Right cardiac atrium (tissue), 5 donors: Measurements from ENCODE around the gene TSPAN9. TPM values are rescaled to one million over a fixed set of nuclear protein-coding genes. Genes with fewer than 3 reads are reported as not detected.

Experiments used
- ATAC-seq, 2 donors: fragments of 200-7000 bp; cut with Tn5 transposase; one replicate each; pipeline versions ENCODE4 v1.8.0 to v1.9.1; 2020; ENCODE audit warnings: moderate library complexity in 2 of 2, mild to moderate bottlenecking in 1 of 2
- DNase-seq, 3 donors: peaks; one replicate each; pipeline ENCODE4 v3.0.0-alpha.2; 2020
- H3K27ac ChIP-seq: one replicate; pipeline ENCODE4 v1.5.1; 2013; ENCODE audit warnings: mild to moderate bottlenecking, low read length, control low read depth, moderate library complexity
- H3K27me3 ChIP-seq: one replicate; pipeline ENCODE4 v1.6.1; 2013; ENCODE audit not compliant: control insufficient read depth, insufficient read depth
- H3K4me1 ChIP-seq: one replicate; pipeline ENCODE4 v1.6.1; 2013; ENCODE audit warnings: low read length; ENCODE audit not compliant: control insufficient read depth, insufficient read depth
- H3K4me3 ChIP-seq: one replicate; pipeline ENCODE4 v1.5.1; 2013; ENCODE audit warnings: low read length, control low read depth
- H3K9me3 ChIP-seq: one replicate; pipeline ENCODE4 v1.6.1; 2013; ENCODE audit warnings: low read length; ENCODE audit not compliant: control insufficient read depth
- WGBS: extraction: QIAGEN DNeasy Blood & Tissue Kit; methylation state at CpG from one replicate; pipeline ENCODE4 v1.1.7; 2013; 5-methylcytosine and 5-hydroxymethylcytosine counted together
- intact Hi-C, 4 donors: fragments of 100-400 bp; cut with DNase I; formaldehyde crosslinking; loops; one replicate each; pipeline versions ENCODE4 v1.11.0 to v1.14.0; 2022 to 2023
- polyA plus RNA-seq: library from polyadenylated mRNA; stranded (reverse); fragments of 200-250 nt; gene quantifications from one replicate; pipeline ENCODE4 v1.2.3, GENCODE V29; 2013
- total RNA-seq, 4 donors: library from RNA; stranded (reverse); fragmentation: NEBNext Ultra II Directional; extraction: Animal tissue kit (Norgen Biotek cat#: 25700); gene quantifications; one replicate each; pipeline ENCODE4 v1.2.1, GENCODE V29; 2021
- donor health status: healthy with polysubstance abuse.
- donor health status: DM: no; HTN: yes; CAD: no.
- donor health status: DM: no; HTN: no; CAD: no.
- donor health status: DM: no; HTN: yes; CAD: no; lungs with severe emphysema.
- donor health status: DM: yes; HTN: yes; CAD: no.

TSPAN9 gene
- total and polyA plus RNA-seq, 5 donors: 121 to 184 (median 161) TPM

DNA sequence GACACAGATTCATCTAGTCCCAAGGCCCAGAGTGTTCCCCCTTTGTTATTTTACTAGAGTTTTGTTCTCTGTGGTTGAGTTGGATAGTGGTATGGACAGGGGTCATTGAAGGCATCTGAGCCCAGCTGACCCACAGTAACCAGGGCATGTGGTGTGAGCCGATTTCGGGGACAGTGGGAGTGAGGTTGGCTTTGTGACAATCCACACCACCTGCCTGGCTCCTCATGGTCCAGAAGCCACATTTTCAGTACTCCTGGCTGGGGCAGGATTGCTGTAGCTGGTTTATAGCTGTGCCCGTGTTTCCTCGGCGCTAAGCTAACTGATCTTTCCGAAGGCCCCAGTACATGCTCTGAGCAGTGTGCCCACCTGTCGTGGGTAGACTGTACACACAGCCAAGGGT, 116.0 kb downstream of the TSPAN9 start:
- no peak for ATAC-seq
- no peaks in the 10 kb centered on the region for H3K9me3 ChIP-seq

DNA sequence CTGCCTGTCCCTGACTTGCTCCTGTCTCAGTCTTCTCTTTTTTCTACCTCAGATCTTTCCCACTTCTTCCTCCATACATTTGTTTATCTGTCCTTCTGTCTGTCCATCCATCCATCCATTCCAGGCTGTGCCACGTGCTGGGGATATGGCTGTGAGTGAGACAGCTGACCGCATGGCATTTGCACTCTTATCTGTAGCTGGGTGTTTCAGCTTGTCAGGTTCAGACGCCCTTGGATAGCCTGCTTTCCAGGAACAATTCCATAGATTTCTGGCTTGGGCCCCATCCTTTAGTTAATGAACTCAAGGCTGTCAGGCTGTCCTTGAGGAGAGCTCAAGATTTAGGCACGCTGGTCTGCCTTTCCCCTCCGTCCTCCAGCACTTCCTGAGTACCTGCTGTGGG, 116.6 kb downstream of the TSPAN9 start:
- no peak overlapping the region for H3K27ac ChIP-seq

More for the DNA sequence above, 116.0 kb downstream of the TSPAN9 start:
- no peak overlapping the region for H3K4me3 ChIP-seq
- H3K27ac ChIP-seq: no peak overlapping the region
- no peak for DNase-seq
- H3K4me1 ChIP-seq: peaks cover 17% of the 10 kb centered on the region
- WGBS: 89% methylated on average over 7 of the region's 7 CpGs
- no peaks in the 10 kb centered on the region for H3K27me3 ChIP-seq
- intact Hi-C loops: loop anchor here in 1 of 4 donors (10.0 kb wide), 1 partner anchor 48 kb away; no protein-coding TSS in a partner anchor

DNA sequence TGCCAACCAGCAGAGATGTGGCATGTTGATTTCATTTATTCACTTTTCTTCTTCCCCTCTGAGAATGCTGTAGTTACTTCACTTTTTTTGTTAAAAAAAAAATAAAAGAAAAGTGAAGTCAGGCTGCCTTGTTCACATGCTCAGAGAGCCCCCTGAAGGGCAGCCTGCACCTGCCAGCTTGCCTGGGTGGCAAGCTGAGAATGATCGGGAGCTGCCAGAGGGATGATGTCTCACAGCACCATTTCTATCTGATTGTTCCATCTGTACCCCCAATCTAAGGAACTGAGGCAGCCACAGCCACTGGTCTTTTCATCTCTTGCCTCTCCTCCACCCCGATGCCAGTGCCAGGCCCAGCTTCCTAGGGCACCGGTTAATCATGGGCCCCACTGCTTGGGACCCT, 118.2 kb downstream of the TSPAN9 start:
- no peak for ATAC-seq
- no peak for DNase-seq
- WGBS: 78% methylated on average over 3 of the region's 3 CpGs
- Histone ChIP-seq H3K27ac (no peak overlapping the region), H3K9me3 (no peaks in the 10 kb centered on the region), H3K4me1 (peaks cover 7% of the 10 kb centered on the region), H3K27me3 (no peaks in the 10 kb centered on the region), H3K4me3 (no peak overlapping the region)
- intact Hi-C loops: loop anchor here in 1 of 4 donors (10.0 kb wide), 1 partner anchor 51 kb away; no protein-coding TSS in a partner anchor

More for the DNA sequence above, 116.6 kb downstream of the TSPAN9 start:
- peaks cover 14% of the 10 kb centered on the region for H3K4me1 ChIP-seq
- intact Hi-C loops: loop anchor here in 1 of 4 donors (10.0 kb wide), 1 partner anchor 49 kb away; no protein-coding TSS in a partner anchor
- no peaks in the 10 kb centered on the region for H3K9me3 ChIP-seq
- WGBS: 54% methylated on average over 5 of the region's 5 CpGs
- DNase-seq (no peak), ATAC-seq (peak in 1 of 2 donors; percentile 63)
- H3K27me3 ChIP-seq: no peaks in the 10 kb centered on the region
- no peak overlapping the region for H3K4me3 ChIP-seq

- Histone ChIP-seq H3K4me3 (no peak overlapping the region), H3K27ac (no peak overlapping the region), H3K27me3 (no peaks in the 10 kb centered on the region), H3K9me3 (no peaks in the 10 kb centered on the region), H3K4me1 (peaks cover 7% of the 10 kb centered on the region)
- DNase-seq (no peak), ATAC-seq (no peak)
- intact Hi-C loops: loop anchor here in 1 of 4 donors (10.0 kb wide), 1 partner anchor 51 kb away; no protein-coding TSS in a partner anchor
- 89% methylated on average over 14 of the region's 14 CpGs for WGBS
Observed at GRCh38 chr12:3195859-3196483, 118.8 kb downstream of the TSPAN9 start.

GRCh38 chr12:3196488-3196887, 119.3 kb downstream of the TSPAN9 start:
- Histone ChIP-seq H3K4me1 (peaks cover 7% of the 10 kb centered on the region), H3K27ac (no peak overlapping the region), H3K27me3 (no peaks in the 10 kb centered on the region), H3K4me3 (no peak overlapping the region), H3K9me3 (no peaks in the 10 kb centered on the region)
- intact Hi-C loops: loop anchor here in 1 of 4 donors (10.0 kb wide), 1 partner anchor 52 kb away; no protein-coding TSS in a partner anchor
- DNase-seq (no peak), ATAC-seq (no peak)
- 63% methylated on average over 1 of the region's 1 CpG for WGBS

DNA sequence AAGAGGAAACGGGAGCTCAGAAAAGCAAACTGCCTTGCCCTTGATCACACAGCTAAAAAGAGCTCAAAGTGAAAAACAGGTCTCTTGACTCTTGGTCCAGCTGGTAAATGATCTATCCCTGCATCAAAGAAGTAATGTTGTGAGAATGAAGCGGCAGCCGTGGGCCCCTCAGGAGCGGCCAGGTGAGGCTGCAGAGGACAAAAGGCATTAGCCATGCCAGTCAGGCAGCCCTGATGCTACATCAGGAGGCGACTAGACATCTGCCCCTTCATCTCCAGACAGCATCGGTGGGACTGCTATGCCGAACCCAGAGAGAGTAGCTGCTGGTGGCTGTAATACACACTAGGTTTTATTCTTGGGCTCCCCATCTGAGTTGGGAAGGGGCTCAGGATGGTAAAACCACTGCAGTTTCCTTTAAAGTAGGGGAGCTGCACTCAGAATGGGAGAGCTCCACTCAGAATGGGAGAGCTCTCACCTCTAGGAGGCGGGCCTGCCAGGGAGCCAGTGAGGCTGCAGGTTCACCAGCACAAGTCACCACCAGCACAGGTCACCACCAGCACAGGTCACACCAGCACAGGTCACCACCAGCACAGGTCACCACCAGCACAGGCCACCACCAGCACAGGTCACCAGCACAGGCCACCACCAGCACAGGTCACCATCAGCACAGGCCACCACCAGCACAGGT, 120.1 kb downstream of the TSPAN9 start:
- ATAC-seq (no peak), DNase-seq (no peak)
- no peak overlapping the region for H3K27ac ChIP-seq
- H3K4me3 ChIP-seq: no peak overlapping the region
- 85% methylated on average over 8 of the region's 8 CpGs for WGBS
- no peaks in the 10 kb centered on the region for H3K27me3 ChIP-seq
- H3K9me3 ChIP-seq: no peaks in the 10 kb centered on the region
- H3K4me1 ChIP-seq: peaks cover 7% of the 10 kb centered on the region
- intact Hi-C loops: loop anchor here in 1 of 4 donors (10.0 kb wide), 1 partner anchor 52 kb away; no protein-coding TSS in a partner anchor

DNA sequence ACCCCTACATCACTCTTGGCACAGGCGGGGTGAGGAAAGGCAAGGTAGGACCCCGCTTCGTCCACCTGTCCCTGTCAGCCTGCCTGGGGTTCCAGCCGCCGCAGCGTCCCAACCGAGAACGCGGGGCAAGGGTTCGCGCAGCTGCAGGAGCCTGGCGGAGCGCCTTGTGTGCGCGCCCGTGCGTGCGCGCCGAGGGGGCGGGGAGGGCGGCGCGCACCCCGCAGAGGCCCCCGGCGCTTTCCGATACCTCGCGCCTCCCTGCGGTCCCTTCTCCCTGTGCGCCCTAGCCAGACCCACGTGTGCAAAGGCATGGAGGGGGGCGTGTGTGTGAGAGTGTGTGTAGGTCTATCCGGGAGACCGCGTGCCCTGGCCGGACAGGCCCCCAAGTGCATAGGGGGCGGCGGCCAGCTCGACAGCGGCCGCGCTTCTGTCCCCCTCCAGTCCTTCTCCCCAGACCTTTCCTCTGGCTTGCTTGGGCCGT, 122.4 kb downstream of the TSPAN9 start:
- Histone ChIP-seq H3K27ac (no peak overlapping the region), H3K9me3 (no peaks in the 10 kb centered on the region), H3K4me3 (peak overlapping the region; percentile 45), H3K4me1 (peaks cover 4% of the 10 kb centered on the region), H3K27me3 (no peaks in the 10 kb centered on the region)
- ATAC-seq (peak; percentile 62), DNase-seq (peak in 2 of 3 donors; percentile 67 to 68)
- intact Hi-C loops: loop anchor here (2.0 to 10.0 kb wide), 8 partner anchors 55 to 127 kb away; partner anchors contain the start of gene TSPAN9 (in 1 of the 4)
- 9% methylated on average over 45 of the region's 45 CpGs for WGBS

DNA sequence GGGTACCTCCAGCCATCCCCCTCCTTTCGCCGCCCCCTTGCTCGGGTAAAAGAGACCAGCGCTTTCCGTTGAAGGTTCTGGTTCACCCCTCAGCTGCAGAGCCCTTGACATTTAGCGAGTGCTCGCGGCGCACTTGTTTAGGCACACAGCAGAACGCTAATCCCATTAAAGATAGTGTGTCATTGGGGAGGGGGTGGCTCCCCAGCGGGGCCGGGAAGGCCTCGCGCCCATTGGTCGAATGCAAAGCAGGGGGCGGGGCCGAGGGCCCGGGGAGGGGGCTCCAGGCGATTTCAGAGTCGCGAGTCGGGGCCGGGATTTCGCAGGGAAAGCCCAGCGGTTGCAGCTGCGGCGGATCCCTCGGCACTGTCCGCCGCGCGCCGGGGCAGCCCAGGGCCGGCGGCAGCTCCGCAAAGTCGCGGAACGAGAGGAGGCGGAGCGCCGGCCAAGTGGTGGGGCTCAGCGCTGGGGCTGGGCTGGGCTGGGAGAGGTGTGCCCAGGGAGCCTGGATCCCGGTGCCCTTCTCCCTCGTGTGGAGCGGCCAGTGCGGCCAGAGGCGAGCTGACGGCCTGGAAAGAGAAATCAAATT, 122.9 kb downstream of the TSPAN9 start:
- Histone ChIP-seq H3K27me3 (no peaks in the 10 kb centered on the region), H3K4me3 (peak overlapping the region; percentile 45), H3K9me3 (no peaks in the 10 kb centered on the region), H3K27ac (peak overlapping the region; percentile 92), H3K4me1 (peaks cover 6% of the 10 kb centered on the region)
- DNase-seq (peak; percentile 56 to 84 (median 83)), ATAC-seq (peak; percentile 69)
- intact Hi-C loops: loop anchor here (2.0 to 10.0 kb wide), 7 partner anchors 59 to 128 kb away; partner anchors contain the start of gene TSPAN9 (in 1 of the 4)
- 14% methylated on average over 49 of the region's 49 CpGs for WGBS

DNA sequence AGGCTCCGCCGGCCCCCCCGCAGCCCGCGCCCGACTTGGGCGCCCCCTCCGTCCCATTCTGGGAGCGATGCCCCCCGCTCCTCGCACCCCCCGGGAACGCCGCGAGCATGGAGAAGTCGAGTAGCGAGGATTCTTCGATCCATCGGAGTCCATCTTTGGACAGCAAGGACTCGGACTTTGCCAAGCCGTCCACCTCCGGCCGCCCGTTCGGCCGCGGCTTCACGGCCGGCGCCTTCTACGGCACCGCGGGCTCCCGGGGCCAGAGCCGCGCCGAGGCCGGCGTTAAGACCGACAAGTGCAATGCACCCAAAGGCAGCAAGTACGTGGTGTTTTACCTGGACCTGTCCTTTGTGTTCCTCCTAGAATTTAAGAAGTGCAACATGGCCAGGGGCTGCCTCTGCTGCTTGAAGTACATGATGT, 123.6 kb downstream of the TSPAN9 start:
- Histone ChIP-seq H3K27ac (peak overlapping the region; percentile 92), H3K27me3 (no peaks in the 10 kb centered on the region), H3K4me3 (peak overlapping the region; percentile 45), H3K9me3 (no peaks in the 10 kb centered on the region), H3K4me1 (peaks cover 11% of the 10 kb centered on the region)
- no peak for ATAC-seq
- WGBS: 28% methylated on average over 41 of the region's 41 CpGs
- no peak for DNase-seq
- intact Hi-C loops: loop anchor here (2.0 to 10.0 kb wide), 7 partner anchors 60 to 129 kb away; partner anchors contain the start of gene TSPAN9 (in 1 of the 4)

DNA sequence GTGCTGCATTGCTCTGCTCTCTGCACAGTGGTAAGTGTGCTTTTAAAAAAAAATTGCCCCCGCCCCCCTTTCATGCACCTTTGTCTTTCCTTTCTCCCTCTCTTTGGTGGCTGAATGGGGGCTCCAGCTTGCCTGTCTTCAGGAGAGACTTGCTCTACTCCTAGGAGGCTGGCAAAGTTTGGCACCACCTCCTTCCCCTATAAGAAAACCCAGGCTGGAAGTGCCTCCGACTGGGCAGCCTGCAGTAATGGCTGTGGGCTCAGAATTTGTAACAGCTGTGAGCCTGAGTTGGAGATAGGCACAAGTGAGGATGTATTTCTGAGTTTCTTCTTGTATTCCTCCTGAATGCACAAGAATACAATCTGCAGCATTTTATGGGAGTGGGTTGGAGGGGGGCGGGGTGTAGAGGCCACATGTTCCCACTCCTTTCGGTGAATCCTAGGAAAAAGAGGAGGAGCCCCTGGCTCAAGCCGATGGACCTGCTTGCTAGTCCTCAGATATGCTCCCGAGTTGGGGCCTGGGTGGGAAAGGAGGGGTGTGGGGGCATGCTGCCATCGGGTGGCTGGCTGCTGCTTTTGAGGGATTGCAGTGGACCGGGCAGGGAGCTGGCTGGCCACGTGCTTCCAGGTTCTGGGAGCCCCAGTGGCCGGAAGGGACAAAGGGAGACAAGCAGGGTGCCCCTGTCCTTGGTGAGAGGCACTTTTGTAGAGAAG, 124.3 kb downstream of the TSPAN9 start:
- DNase-seq (no peak), ATAC-seq (no peak)
- Histone ChIP-seq H3K27me3 (no peaks in the 10 kb centered on the region), H3K4me3 (peak overlapping the region; percentile 45), H3K9me3 (no peaks in the 10 kb centered on the region), H3K27ac (peak overlapping the region; percentile 92), H3K4me1 (peaks cover 15% of the 10 kb centered on the region)
- WGBS: 53% methylated on average over 10 of the region's 10 CpGs
- intact Hi-C loops: loop anchor here (2.0 to 10.0 kb wide), 7 partner anchors 61 to 129 kb away; partner anchors contain the start of gene TSPAN9 (in 1 of the 4)
